Lower lobe of right lung (tissue), 2 donors: Measurements from ENCODE around the gene ZRSR2. TPM values are rescaled to one million over a fixed set of nuclear protein-coding genes. Genes with fewer than 3 reads are reported as not detected.
"Not testable (repeated sequence)": the region's sequence is repeated elsewhere in the genome, so short reads cannot be mapped to it uniquely, and the experiment has no call there.

ENCODE experiments used
- ATAC-seq, 2 donors: fragments of 200-7000 bp; cut with Tn5 transposase; one replicate each; pipeline ENCODE4 v1.9.1; 2020 to 2022; ENCODE audit warnings: mild to moderate bottlenecking in 2 of 2, moderate library complexity in 2 of 2
- DNase-seq: peaks from one replicate; pipeline ENCODE4 v3.0.0-alpha.2; 2020
- H3K27ac ChIP-seq: fragments of 200-600 bp; one replicate; pipeline ENCODE4 v1.8.0; 2022
- H3K27me3 ChIP-seq: fragments of 200-600 bp; one replicate; pipeline ENCODE4 v1.8.0; 2022; ENCODE audit warnings: low read depth
- H3K36me3 ChIP-seq: fragments of 200-600 bp; one replicate; pipeline ENCODE4 v1.8.0; 2022; ENCODE audit warnings: mild to moderate bottlenecking
- H3K4me1 ChIP-seq: fragments of 200-600 bp; one replicate; pipeline ENCODE4 v1.8.0; 2022
- H3K4me3 ChIP-seq: fragments of 200-600 bp; one replicate; pipeline ENCODE4 v1.8.0; 2022; ENCODE audit warnings: mild to moderate bottlenecking
- H3K9me3 ChIP-seq: fragments of 200-600 bp; one replicate; pipeline ENCODE4 v1.8.0; 2022
- CTCF ChIP-seq: fragments of 200-600 bp; IDR thresholded peaks from one replicate; pipeline ENCODE4 v1.8.0; 2022; ENCODE audit warnings: antibody characterized with exemption, mild to moderate bottlenecking
- intact Hi-C: fragments of 100-400 bp; cut with DNase I; formaldehyde crosslinking; loops from one replicate; pipeline ENCODE4 v1.11.0; 2022
- long read RNA-seq: library from polyadenylated mRNA; unstranded; transcript quantifications from one replicate; pipeline ENCODE4 v2.0.0, GENCODE V29; 2021
- total RNA-seq: library from RNA; stranded (reverse); fragmentation: NEBNext Ultra II Directional; extraction: Animal tissue kit (Norgen Biotek cat#: 25700); gene quantifications from one replicate; pipeline ENCODE4 v1.2.1, GENCODE V29; 2021
- donor health status: DM: no; HTN: yes; CAD: no; lungs with severe emphysema.

ZRSR2 gene, protein sequence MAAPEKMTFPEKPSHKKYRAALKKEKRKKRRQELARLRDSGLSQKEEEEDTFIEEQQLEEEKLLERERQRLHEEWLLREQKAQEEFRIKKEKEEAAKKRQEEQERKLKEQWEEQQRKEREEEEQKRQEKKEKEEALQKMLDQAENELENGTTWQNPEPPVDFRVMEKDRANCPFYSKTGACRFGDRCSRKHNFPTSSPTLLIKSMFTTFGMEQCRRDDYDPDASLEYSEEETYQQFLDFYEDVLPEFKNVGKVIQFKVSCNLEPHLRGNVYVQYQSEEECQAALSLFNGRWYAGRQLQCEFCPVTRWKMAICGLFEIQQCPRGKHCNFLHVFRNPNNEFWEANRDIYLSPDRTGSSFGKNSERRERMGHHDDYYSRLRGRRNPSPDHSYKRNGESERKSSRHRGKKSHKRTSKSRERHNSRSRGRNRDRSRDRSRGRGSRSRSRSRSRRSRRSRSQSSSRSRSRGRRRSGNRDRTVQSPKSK
- total RNA-seq: 11.3 TPM
- long read RNA-seq, transcript ZRSR2-201 (11 exons, 1,491 nt): major isoform, 15 of 34 reads
- long read RNA-seq, partial matches to known transcripts: 12 of 34 reads
- long read RNA-seq, other reads (novel, unspliced or antisense): 7 of 34 reads

- H3K36me3 ChIP-seq: peaks cover 7% of the 10 kb centered on the region
- intact Hi-C loops: no loop called here
- H3K9me3 ChIP-seq: no peaks in the 10 kb centered on the region
- no peaks in the 10 kb centered on the region for H3K27me3 ChIP-seq
- H3K4me3 ChIP-seq: peak within 1 kb of the TSS; percentile 73
- ATAC-seq: peak; percentile 97 to 99
- peak within 1 kb of the TSS; percentile 87 for H3K27ac ChIP-seq
- peak; percentile 87 for DNase-seq
- no peak for TF ChIP-seq CTCF
- peaks cover 6% of the 10 kb centered on the region for H3K4me1 ChIP-seq
Observed at GRCh38 chrX:15789979-15790768, at the start of gene ZRSR2. Gene ZRSR2, plus strand, starts transcription at chrX:15790484. Its CDS starts 12 bp downstream, at chrX:15790496.

GRCh38 chrX:15744181-15744867 lies 46.0 kb upstream of the ZRSR2 start:
- Histone ChIP-seq H3K4me3 (no peak overlapping the region), H3K27me3 (no peaks in the 10 kb centered on the region), H3K27ac (no peak overlapping the region), H3K4me1 (no peaks in the 10 kb centered on the region), H3K36me3 (no peaks in the 10 kb centered on the region), H3K9me3 (no peaks in the 10 kb centered on the region)
- no peak for DNase-seq
- intact Hi-C loops: no loop called here
- TF ChIP-seq CTCF: no peak
- ATAC-seq: no peak

DNA sequence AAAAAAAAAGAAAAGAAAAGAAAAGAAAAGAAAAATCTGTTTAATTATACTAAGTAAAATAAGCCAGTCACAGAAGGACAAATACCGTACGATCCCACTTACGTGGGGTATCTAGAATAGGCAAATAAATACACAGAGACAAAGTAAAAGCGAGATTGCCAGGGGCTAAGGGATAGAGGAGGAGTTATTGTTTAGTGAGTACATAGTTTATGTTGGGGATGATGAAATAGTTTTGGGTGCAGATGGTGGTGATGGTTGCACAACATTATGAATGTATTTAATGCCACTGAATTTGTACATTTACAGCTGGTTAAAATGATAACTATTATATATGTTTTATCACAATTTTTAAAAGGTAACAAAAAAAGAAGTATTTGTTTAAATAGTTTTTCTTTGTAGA lies 45.1 kb upstream of the ZRSR2 start:
- TF ChIP-seq CTCF: no peak
- Histone ChIP-seq H3K27me3 (no peaks in the 10 kb centered on the region), H3K4me3 (no peak overlapping the region), H3K9me3 (no peaks in the 10 kb centered on the region), H3K4me1 (peaks cover 1% of the 10 kb centered on the region), H3K36me3 (no peaks in the 10 kb centered on the region), H3K27ac (no peak overlapping the region)
- DNase-seq (no peak), ATAC-seq (no peak)
- intact Hi-C loops: no loop called here

DNA sequence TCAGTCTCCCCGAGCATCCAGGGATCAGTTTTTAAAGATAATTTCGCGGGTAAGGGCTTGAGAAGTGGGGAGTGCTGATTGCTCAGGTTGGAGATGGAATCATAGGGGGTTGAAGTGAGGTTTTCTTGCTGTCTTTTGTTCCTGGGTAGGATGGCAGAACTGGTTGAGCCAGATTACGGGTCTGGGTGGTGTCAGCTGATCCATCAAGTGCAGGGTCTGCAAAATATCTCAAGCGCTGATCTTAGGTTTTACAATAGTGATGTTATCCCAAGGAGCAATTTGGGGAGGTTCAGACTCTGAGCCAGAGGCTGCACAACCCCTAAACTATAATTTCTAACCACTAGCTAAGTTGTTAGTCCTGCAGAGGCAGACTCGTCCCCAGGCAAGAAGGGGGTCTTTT lies 43.6 kb upstream of the ZRSR2 start:
- H3K4me3 ChIP-seq, H3K27ac ChIP-seq, H3K36me3 ChIP-seq, H3K27me3 ChIP-seq, DNase-seq, ATAC-seq, H3K9me3 ChIP-seq, H3K4me1 ChIP-seq, intact Hi-C loops: not testable (repeated sequence)

DNA sequence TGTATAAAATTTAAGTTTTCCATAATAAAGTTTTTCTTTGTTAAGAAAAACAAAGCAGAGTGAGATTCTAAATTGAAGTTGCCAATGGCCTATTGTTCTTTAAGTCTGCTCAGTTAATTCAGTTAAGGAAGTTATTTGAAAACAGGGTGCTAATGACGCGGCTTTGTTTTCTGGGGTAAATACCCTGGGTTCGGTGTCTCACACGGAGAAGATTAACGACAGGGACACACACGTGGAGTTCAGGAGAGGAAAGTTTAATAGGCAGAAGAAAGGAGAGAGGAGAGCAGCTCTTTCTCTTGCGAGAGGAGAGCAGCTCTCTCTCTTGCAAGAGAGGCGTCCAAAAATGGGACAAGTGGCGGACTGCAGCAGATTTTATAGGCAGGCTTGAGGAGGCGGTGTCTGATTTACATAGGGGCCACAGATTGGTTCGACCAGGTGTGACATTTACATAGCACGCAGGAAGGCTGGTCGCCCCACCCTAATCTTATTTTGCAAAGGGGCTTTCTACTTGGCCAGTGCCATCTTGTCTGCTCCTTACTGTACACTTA lies 42.6 kb upstream of the ZRSR2 start:
- no peak for TF ChIP-seq CTCF
- DNase-seq (no peak), ATAC-seq (no peak)
- intact Hi-C loops: no loop called here
- Histone ChIP-seq H3K27ac (no peak overlapping the region), H3K4me1 (peaks cover 16% of the 10 kb centered on the region), H3K4me3 (no peak overlapping the region), H3K27me3 (no peaks in the 10 kb centered on the region), H3K9me3 (no peaks in the 10 kb centered on the region), H3K36me3 (no peaks in the 10 kb centered on the region)
